Stomach (tissue), 4 donors: ENCODE data around the gene DDX46.
"Not testable (repeated sequence)": the region's sequence is repeated elsewhere in the genome, so short reads cannot be mapped to it uniquely, and the experiment has no call there.

Experiments used
- EP300 ChIP-seq: sonication (generic); formaldehyde crosslinking; IDR thresholded peaks from one replicate; pipeline ENCODE4 v1.6.1; 2017; ENCODE audit warnings: antibody characterized with exemption
- POLR2A ChIP-seq, 4 donors: fragments of 450-650 bp; IDR thresholded peaks; one replicate each; pipeline ENCODE4 v1.6.1; 2016; ENCODE audit warnings: antibody characterized with exemption in 4 of 4, control low read depth in 2 of 4, mild to moderate bottlenecking in 1 of 4, moderate library complexity in 1 of 4
- POLR2AphosphoS5 ChIP-seq, 3 donors: sonication (generic); formaldehyde crosslinking; IDR thresholded peaks; one replicate each; pipeline ENCODE4 v1.6.1; 2016; ENCODE audit warnings: antibody characterized with exemption in 3 of 3
- TF ChIP-seq, protein P1 (sequence below), 7 experiments: fragments of 450-650 bp in 4 of 7; fragments of 200-600 bp in 3 of 7; sonication (generic) in 3 of 7; IDR thresholded peaks; one replicate each; pipeline ENCODE4 v1.5.1; 2016 to 2019; ENCODE audit warnings: antibody characterized with exemption in 7 of 7, control low read depth in 2 of 7, mild to moderate bottlenecking in 1 of 7

DNA sequence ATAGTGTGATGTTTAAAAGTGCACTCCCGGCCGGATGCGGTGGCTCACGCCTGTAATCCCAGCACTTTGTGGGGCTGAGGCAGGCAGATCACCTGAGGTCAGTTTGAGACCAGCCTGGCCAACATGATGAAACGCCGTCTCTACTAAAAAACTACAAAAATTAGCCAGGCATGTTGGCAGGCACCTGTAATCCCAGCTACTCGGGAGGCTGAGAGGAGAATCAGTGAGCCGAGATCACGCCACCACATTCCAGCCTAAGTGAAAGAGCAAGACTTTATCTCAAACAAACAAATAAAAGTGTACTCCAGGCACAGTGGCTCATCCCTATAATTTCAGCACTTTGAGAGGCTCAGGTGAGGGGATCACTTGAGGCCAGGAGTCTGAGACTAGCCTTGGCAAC, 79.8 kb downstream of the DDX46 start:
- TF ChIP-seq, protein P1, sequence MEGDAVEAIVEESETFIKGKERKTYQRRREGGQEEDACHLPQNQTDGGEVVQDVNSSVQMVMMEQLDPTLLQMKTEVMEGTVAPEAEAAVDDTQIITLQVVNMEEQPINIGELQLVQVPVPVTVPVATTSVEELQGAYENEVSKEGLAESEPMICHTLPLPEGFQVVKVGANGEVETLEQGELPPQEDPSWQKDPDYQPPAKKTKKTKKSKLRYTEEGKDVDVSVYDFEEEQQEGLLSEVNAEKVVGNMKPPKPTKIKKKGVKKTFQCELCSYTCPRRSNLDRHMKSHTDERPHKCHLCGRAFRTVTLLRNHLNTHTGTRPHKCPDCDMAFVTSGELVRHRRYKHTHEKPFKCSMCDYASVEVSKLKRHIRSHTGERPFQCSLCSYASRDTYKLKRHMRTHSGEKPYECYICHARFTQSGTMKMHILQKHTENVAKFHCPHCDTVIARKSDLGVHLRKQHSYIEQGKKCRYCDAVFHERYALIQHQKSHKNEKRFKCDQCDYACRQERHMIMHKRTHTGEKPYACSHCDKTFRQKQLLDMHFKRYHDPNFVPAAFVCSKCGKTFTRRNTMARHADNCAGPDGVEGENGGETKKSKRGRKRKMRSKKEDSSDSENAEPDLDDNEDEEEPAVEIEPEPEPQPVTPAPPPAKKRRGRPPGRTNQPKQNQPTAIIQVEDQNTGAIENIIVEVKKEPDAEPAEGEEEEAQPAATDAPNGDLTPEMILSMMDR (IDR thresholded peaks at IDR 0.05): not testable (repeated sequence)
- TF ChIP-seq EP300; POLR2A (IDR thresholded peaks at IDR 0.05); POLR2AphosphoS5 (IDR thresholded peaks at IDR 0.05): not testable (repeated sequence)
